ENCODE data around the gene TTC34. TPM values are rescaled to one million over a fixed set of nuclear protein-coding genes. Genes with fewer than 3 reads are reported as not detected.

The TTC34 gene
- total and polyA plus RNA-seq, 2 of the 4 experiments (the other 2 are of a cell fraction): under 0.01 to 0.09 TPM

DNA sequence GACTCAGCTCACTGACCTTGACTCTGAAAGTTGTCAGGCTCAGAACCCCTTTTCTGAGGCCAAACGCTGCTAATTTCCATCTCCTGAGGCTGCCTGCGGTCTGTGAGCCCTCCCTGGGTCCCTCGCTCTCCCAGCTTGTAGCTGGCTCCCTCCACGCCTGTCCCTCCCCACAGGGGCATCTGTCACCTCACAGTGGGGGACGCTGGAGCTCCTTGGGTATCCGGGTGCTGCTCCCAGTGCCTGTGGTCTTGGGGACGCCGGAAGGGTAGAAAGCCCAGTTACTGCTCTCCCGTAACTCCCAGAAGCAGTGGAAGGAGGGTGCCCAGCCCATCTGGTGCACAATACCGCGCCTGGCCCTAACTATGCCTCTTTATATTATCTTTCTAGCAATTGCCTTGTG, 155.7 kb downstream of the TTC34 start:
- Histone ChIP-seq H3K18ac (ENCODE audit: low read depth, low read length) (no peak overlapping the region), H4K91ac (ENCODE audit: insufficient read depth, low read depth, low read length) (no peak overlapping the region), H2BK20ac (ENCODE audit: low read depth, low read length) (no peak overlapping the region), H2AK5ac (ENCODE audit: low read depth, low read length) (no peak overlapping the region), H3K4me1 (ENCODE audit: control insufficient read depth, insufficient read depth, low read length) (no peaks in the 10 kb centered on the region), H2BK120ac (ENCODE audit: low read depth, low read length) (no peak overlapping the region), H3K4me3 (ENCODE audit: insufficient read depth, low read depth, low read length) (no peak overlapping the region), H3K9me1 (ENCODE audit: insufficient read depth, low read length) (no peaks in the 10 kb centered on the region), H2BK5ac (ENCODE audit: low read depth, low read length, poor library complexity, severe bottlenecking) (no peak overlapping the region), H3K36me3 (ENCODE audit: control insufficient read depth, insufficient read depth, low read length) (no peaks in the 10 kb centered on the region), H4K5ac (ENCODE audit: low read depth, low read length) (no peak overlapping the region), H3K9ac (ENCODE audit: low read depth, low read length) (no peak overlapping the region), H3K4me2 (ENCODE audit: low read depth, low read length) (no peak overlapping the region), H3K79me1 (ENCODE audit: low read depth in 1 of 2, low read length in 2 of 2) (no peaks in the 10 kb centered on the region; a peak in 1 of 4 replicates), H2AK9ac (replicated peaks; ENCODE audit: low read depth, low read length, poor library complexity) (no peak overlapping the region), H3K14ac (replicated peaks; ENCODE audit: low read depth, low read length) (no peak overlapping the region), H3K4ac (ENCODE audit: low read depth, low read length) (no peak overlapping the region), H2AFZ (replicated peaks; ENCODE audit: low read length, poor library complexity) (no peak overlapping the region), H3K9me3 (ENCODE audit: control insufficient read depth, insufficient read depth, low read length) (peaks cover 6% of the 10 kb centered on the region), H2BK15ac (ENCODE audit: low read depth, low read length) (no peak overlapping the region), H3K27me3 (ENCODE audit: control insufficient read depth, insufficient read depth, low read length) (no peaks in the 10 kb centered on the region), H4K8ac (ENCODE audit: low read depth in 2 of 2, low read length in 2 of 2) (no peak overlapping the region), H3K27ac (ENCODE audit: insufficient read depth, low read length) (no peak overlapping the region), H3K56ac (ENCODE audit: extremely low read depth, insufficient read depth, low read length) (no peak overlapping the region), H4K20me1 (ENCODE audit: insufficient read depth, low read length) (no peaks in the 10 kb centered on the region), H3K23ac (ENCODE audit: low read depth, low read length) (no peak overlapping the region)
- no TSS peak for BruUV-seq (replicated peaks)
- in situ Hi-C loops (cut with MboI; ENCODE audit: low sequenced_read_pairs) (no loop called here), intact Hi-C loops (cut with micrococcal nuclease) (no loop called here), dilution Hi-C loops (cut with HindIII; ENCODE audit: low sequenced_read_pairs, unreplicated experiment) (no loop called here)
- TF ChIP-seq NFE2L2 (IDR thresholded peaks at IDR 0.05; ENCODE audit: low read depth, low read length) (no peak), CEBPB (IDR thresholded peaks at IDR 0.05; ENCODE audit: low read depth, low read length) (no peak), POLR2A (IDR thresholded peaks at IDR 0.05; ENCODE audit: low read depth, low read length) (no peak), RFX5 (IDR thresholded peaks at IDR 0.05; ENCODE audit: low read depth, low read length) (no peak), RAD21 (IDR thresholded peaks at IDR 0.05; ENCODE audit: low read length) (no peak), RCOR1 (IDR thresholded peaks at IDR 0.05; ENCODE audit: insufficient replicate concordance, low read length) (no peak), MAZ (IDR thresholded peaks at IDR 0.05; ENCODE audit: borderline replicate concordance, low read depth, low read length) (no peak), FOS (IDR thresholded peaks at IDR 0.05; ENCODE audit: low read depth, low read length) (no peak), BHLHE40 (IDR thresholded peaks at IDR 0.05; ENCODE audit: low read depth, low read length) (no peak), SMC3 (IDR thresholded peaks at IDR 0.05; ENCODE audit: low read depth, low read length) (no peak), CHD1 (IDR thresholded peaks at IDR 0.05; ENCODE audit: low read depth, low read length) (no peak), MAFK (IDR thresholded peaks at IDR 0.05; ENCODE audit: low read depth, low read length) (no peak), MXI1 (IDR thresholded peaks at IDR 0.05; ENCODE audit: borderline replicate concordance, low read depth, low read length) (no peak)
- TF ChIP-seq, protein P1, sequence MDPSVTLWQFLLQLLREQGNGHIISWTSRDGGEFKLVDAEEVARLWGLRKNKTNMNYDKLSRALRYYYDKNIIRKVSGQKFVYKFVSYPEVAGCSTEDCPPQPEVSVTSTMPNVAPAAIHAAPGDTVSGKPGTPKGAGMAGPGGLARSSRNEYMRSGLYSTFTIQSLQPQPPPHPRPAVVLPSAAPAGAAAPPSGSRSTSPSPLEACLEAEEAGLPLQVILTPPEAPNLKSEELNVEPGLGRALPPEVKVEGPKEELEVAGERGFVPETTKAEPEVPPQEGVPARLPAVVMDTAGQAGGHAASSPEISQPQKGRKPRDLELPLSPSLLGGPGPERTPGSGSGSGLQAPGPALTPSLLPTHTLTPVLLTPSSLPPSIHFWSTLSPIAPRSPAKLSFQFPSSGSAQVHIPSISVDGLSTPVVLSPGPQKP (IDR thresholded peaks at IDR 0.05; ENCODE audit: borderline replicate concordance, low read depth, low read length): no peak
- TF ChIP-seq, protein P2, sequence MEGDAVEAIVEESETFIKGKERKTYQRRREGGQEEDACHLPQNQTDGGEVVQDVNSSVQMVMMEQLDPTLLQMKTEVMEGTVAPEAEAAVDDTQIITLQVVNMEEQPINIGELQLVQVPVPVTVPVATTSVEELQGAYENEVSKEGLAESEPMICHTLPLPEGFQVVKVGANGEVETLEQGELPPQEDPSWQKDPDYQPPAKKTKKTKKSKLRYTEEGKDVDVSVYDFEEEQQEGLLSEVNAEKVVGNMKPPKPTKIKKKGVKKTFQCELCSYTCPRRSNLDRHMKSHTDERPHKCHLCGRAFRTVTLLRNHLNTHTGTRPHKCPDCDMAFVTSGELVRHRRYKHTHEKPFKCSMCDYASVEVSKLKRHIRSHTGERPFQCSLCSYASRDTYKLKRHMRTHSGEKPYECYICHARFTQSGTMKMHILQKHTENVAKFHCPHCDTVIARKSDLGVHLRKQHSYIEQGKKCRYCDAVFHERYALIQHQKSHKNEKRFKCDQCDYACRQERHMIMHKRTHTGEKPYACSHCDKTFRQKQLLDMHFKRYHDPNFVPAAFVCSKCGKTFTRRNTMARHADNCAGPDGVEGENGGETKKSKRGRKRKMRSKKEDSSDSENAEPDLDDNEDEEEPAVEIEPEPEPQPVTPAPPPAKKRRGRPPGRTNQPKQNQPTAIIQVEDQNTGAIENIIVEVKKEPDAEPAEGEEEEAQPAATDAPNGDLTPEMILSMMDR (conservative IDR thresholded peaks at IDR 0.05; ENCODE audit: low read depth, low read length): no peak
- TF ChIP-seq, protein P3, sequence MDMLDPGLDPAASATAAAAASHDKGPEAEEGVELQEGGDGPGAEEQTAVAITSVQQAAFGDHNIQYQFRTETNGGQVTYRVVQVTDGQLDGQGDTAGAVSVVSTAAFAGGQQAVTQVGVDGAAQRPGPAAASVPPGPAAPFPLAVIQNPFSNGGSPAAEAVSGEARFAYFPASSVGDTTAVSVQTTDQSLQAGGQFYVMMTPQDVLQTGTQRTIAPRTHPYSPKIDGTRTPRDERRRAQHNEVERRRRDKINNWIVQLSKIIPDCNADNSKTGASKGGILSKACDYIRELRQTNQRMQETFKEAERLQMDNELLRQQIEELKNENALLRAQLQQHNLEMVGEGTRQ (IDR thresholded peaks at IDR 0.05; ENCODE audit: low read depth, low read length): no peak
- CTCF ChIA-PET: no interaction called here
- DNase-seq (no peak), ATAC-seq (ENCODE audit: low read depth) (no peak)
- POLR2A ChIA-PET (ENCODE audit: unreplicated experiment): no interaction called here
- 41% methylated on average over 5 of the region's 11 CpGs; no CpG with 5 or more reads in 1 of the 2 experiments for WGBS, 2 experiments (ENCODE audit: extremely low coverage in 2 of 2, insufficient read length in 1 of 2)
